ENCODE results near the gene TMEM141.

Gene TMEM141

GRCh38 chr9:136814725-136815421, 23.7 kb downstream of the TMEM141 start:
- TF ChIP-seq CTCF (IDR thresholded peaks at IDR 0.05; ENCODE audit: low read length, missing control alignments): no peak
- H3K4me3 ChIP-seq (replicated peaks; ENCODE audit: low read depth, low read length): no peak overlapping the region
- no peak for DNase-seq (ENCODE audit: low read depth)

- H3K4me3 ChIP-seq (replicated peaks; ENCODE audit: low read depth, low read length): no peak overlapping the region
- no peak for DNase-seq (ENCODE audit: low read depth)
- no peak for TF ChIP-seq CTCF (IDR thresholded peaks at IDR 0.05; ENCODE audit: low read length, missing control alignments)
Observed at GRCh38 chr9:136815422-136815782, 24.3 kb downstream of the TMEM141 start.

GRCh38 chr9:136820971-136821825, 30.1 kb downstream of the TMEM141 start:
- no peak for TF ChIP-seq CTCF (IDR thresholded peaks at IDR 0.05; ENCODE audit: low read length, missing control alignments)
- DNase-seq (ENCODE audit: low read depth): peak; percentile 37

GRCh38 chr9:136821826-136822544, 30.8 kb downstream of the TMEM141 start:
- TF ChIP-seq CTCF (IDR thresholded peaks at IDR 0.05; ENCODE audit: low read length, missing control alignments): no peak
- DNase-seq (ENCODE audit: low read depth): no peak
- no peak overlapping the region for H3K4me3 ChIP-seq (replicated peaks; ENCODE audit: low read depth, low read length)

More at GRCh38 chr9:136820971-136821825, 30.1 kb downstream of the TMEM141 start:
- peak overlapping the region; percentile 2 for H3K4me3 ChIP-seq (replicated peaks; ENCODE audit: low read depth, low read length)

- H3K4me3 ChIP-seq (replicated peaks; ENCODE audit: low read depth, low read length): no peak overlapping the region
- TF ChIP-seq CTCF (IDR thresholded peaks at IDR 0.05; ENCODE audit: low read length, missing control alignments): no peak
- no peak for DNase-seq (ENCODE audit: low read depth)
Observed at GRCh38 chr9:136823136-136824046, 32.2 kb downstream of the TMEM141 start.
